GM08714 (cell line): ENCODE results near the gene ZNF264.
"Not testable (repeated sequence)": the region's sequence is repeated elsewhere in the genome, so short reads cannot be mapped to it uniquely, and the experiment has no call there.

Source experiments
- H3K4me3 ChIP-seq: fragments of 200-500 bp; sonication (Bioruptor generic); 2 replicates; pipeline ENCODE4 v1.5.1; 2014; ENCODE audit warnings: mild to moderate bottlenecking, low read length, inconsistent platforms
- ZNF274 ChIP-seq: IDR thresholded peaks from 2 replicates; pipeline ENCODE4 v1.6.1; 2012; ENCODE audit warnings: mild to moderate bottlenecking, low read depth, low read length

ZNF264 gene

DNA sequence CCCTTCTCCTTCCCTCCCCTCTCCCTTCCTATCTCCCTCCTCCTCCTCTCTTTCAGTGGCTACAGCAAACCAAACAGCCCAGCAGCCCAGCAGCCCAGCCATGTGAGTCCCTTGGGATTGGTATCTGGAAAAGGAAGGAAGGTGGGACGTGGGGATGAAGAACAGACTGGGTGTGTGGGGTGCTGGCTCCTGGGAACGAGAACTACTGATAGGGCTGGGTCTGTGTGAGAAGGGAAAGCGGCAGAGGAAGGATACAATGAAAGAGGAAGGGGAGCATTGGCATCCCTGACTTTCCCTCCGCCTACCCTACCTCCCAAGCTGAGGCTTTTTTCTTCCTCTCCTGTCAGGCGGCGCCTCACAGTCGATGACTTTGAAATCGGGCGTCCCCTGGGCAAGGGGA is 40.4 kb downstream of the ZNF264 start:
- no peak overlapping the region for H3K4me3 ChIP-seq
- TF ChIP-seq ZNF274: no peak

DNA sequence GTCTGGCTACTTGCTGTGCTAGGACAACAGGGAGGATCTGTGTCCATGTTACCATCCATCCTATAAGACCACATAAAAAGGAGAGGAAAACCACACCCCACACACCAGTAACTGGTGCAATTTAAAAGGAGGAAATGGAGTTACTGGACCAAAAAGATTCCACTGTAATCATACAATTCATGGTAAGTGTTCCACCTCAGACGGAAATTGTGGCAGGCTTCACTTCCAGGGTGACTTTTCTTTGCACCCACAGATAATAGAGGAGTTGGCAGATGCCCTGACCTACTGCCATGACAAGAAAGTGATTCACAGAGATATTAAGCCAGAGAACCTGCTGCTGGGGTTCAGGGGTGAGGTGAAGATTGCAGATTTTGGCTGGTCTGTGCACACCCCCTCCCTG is 41.9 kb downstream of the ZNF264 start:
- no peak overlapping the region for H3K4me3 ChIP-seq
- no peak for TF ChIP-seq ZNF274

DNA sequence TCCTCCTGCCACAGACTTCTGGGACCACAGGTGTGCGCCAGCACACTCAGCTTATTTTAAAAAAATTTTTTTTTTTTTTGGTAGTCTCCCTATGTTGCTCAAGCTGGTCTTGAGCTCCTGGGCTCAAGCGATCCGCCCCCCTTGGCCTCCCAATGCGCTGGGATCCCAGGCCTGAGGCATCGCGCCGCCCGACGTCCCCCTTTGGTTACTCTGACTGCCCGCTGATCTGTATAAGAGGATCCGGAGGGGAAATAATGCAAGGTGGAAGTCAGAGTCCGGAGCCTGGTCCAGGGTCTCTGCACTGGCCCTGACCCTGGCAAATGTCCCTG is 48.6 kb downstream of the ZNF264 start:
- no peak for TF ChIP-seq ZNF274

DNA sequence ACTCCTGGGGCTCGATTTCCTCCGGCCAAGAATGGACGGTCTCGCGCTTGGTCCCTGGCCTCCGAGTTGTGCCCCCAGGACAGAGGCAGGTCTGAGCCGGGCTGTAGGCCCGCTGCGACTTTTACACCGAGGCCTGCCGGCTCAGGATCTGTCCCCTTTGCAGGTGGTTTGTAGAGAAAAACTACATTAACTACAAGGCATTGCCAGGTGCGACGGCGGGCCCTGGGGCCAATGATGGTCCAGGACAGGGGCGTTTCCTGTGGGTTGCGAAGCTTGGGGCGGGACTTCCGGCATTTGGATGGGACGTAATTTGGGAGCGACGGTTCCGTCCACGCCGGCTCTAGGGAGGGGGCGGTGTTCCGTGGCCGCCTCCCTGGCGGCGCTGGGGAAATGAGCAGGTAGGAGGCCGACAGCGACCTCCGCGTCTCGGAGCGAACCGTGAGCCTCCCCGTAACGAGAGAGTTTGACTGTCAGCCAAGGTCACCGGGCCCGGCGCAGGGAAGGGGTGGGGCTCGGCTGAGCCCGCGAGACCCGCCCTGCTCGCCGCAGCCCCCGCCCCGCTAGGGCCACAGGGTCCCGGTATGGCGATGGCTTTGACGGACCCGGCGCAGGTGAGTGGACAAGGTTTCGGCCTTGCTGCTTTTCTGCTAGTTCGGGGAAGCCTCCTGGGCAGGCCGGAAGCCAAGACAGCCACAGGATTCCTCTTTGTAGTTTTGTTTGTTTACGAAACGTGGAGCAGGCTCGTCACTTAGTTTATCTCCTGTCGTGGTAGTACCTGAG is 49.2 kb downstream of the ZNF264 start, which contains the start of gene ZNF805:
Gene ZNF805 (plus strand): TSS at position 322 of the 780 bp plus-strand sequence. CDS start 260 bp downstream, at position 582.
- peak within 1 kb of the TSS; percentile 77 for H3K4me3 ChIP-seq

More for the DNA sequence above, 48.6 kb downstream of the ZNF264 start:
- H3K4me3 ChIP-seq: peak overlapping the region; percentile 77; the same call in 1 of the 2 replicates

DNA sequence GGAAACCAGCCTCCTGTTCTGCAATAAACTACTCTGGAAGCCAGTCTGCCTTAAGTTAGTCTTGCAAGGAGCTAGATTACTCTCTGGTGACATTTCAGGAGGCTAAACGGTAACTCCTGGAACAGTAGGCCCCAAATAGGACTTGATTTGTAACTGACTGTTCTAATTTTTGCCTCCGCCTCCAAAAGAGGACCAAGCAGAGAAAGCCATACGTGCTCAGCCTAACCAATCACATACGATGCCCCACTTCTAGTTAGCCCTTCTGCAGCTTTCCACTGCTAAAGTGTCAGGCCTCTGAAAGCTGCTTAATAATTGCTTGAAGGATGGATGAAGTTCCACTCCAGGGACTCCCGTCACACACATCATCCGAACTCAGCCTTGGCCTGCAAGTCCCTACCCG is 49.9 kb downstream of the ZNF264 start:
- no peak for TF ChIP-seq ZNF274
- peak overlapping the region; percentile 77 for H3K4me3 ChIP-seq

More for the DNA sequence above, 49.2 kb downstream of the ZNF264 start, which contains the start of gene ZNF805:
- no peak for TF ChIP-seq ZNF274

DNA sequence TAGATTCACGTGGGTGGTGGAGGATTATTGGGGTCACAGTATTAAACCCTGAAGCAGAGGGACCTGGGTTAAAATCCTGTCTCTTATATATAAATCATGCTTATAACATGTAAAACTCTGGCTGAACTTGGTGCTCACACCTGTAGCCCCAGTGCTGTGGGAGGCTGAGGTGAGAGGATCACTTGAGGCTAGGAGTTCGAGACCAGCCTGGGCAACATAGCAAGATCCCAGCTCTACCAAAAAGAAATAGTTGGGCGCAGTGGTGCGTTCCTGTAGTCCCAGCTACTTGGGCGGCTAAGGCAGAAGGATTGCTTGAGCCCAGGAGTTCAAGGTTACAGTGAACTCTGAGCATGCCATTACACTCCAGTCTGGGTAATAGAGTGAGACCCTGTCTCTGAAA is 51.5 kb downstream of the ZNF264 start:
- no peak overlapping the region for H3K4me3 ChIP-seq
- no peak for TF ChIP-seq ZNF274

DNA sequence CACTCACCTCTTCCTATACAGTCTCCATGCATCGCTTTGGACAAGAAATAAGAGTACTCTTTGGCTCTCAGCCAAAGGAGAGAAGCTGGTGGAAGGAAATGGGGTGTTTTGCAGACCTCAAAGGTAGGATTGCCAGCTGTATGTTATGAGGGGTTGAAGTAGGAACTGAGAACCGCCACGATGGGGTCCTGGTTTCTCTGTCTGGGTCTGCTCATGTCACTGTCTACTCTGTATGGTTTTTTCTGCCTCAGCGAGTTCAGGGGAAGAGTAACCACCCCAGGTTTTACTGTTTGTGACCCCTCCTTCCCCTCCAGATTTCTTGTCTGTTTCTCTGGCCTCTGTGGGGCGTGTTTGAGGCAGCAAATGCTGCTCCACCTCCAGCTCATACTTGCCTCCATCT is 53.2 kb downstream of the ZNF264 start:
- no peak overlapping the region for H3K4me3 ChIP-seq
- TF ChIP-seq ZNF274: no peak

DNA sequence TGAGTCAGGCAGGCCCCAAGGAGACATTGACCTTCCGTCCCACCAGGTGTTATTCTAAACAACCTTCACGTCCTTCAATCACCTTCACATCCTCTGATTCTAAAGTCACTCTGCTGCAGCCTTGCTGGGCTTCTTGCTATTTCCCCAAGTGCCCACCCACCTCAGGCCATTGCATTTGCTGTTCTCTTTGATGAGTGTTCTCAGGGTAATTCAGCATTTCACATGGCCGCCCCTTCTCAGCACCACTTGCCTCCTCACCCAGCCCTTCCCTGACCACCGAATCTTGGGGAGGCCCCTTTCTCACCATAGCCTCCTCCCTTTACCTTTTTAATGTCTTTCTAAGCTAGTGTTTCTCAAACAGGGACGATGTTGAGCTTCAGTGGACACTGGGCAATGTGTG is 53.8 kb downstream of the ZNF264 start:
- TF ChIP-seq ZNF274: no peak
- no peak overlapping the region for H3K4me3 ChIP-seq

DNA sequence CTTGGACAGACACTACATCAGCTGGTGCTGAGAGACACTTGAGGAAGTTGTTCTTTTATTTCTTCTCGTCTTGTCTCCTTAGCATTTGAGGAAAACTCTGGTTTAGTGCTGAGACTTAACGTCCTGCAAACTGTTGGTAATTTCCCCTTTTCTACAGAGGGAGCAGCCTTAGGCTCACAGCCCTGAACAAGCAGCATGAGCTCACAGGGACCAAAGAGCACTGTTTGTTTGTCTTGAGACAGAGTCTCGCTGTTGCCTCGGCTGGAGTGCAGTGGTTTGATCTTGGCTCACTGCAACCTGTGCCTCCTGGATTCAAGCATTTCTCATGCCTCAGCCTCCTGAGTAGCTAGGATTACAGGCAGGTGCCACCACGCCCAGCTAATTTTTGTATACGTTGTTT is 54.7 kb downstream of the ZNF264 start:
- no peak for TF ChIP-seq ZNF274
- H3K4me3 ChIP-seq: no peak overlapping the region

DNA sequence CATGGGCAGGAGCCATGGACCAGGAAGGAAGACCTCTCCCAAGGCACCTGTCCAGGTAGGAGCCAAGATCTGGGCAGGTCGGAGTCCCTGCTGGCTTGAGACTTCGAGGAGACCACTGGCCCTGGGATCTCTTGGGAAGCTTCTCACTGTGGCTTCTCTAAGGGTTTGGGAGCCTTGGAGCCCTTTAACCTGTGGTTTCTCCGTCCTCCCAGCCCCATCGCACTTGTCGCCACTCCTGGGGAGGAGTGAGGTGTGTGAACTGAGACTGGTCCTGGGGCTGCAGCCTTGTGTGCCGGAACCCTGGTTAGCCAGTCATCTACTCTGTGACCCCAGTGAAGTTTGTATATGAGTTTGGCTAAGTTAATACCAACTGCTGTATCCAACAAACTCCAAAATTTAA is 57.3 kb downstream of the ZNF264 start:
- TF ChIP-seq ZNF274: no peak
- H3K4me3 ChIP-seq: no peak overlapping the region

DNA sequence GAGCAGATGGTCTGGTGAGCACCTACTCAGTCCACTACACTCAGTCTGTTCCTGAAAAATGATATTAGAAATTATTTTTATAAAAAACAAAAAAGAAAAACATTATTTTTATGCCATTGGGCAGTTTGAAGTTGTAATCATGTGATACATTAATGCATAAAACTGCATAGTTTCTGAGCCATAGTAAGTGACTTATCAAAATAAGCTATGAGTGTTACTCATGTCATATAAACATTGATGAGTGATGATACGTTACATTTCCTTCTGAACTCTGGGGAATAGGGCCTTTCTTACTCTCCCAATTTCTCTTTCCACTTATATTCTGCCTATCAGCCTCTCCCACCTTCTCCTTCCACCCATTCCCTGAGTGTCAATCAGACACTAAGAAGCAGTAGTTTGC is 58.0 kb downstream of the ZNF264 start:
- H3K4me3 ChIP-seq: no peak overlapping the region
- no peak for TF ChIP-seq ZNF274

DNA sequence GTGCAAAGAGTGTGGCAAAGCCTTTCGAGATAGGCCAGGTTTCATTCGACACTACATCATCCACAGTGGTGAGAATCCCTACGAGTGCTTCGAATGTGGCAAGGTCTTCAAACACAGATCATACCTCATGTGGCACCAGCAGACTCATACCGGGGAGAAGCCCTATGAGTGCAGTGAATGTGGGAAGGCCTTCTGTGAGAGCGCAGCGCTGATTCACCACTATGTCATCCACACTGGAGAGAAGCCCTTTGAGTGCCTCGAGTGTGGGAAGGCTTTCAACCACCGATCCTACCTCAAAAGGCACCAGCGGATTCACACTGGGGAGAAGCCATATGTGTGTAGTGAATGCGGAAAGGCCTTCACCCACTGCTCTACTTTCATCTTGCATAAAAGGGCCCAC is 62.5 kb downstream of the ZNF264 start:
- H3K4me3 ChIP-seq: not testable (repeated sequence)

DNA sequence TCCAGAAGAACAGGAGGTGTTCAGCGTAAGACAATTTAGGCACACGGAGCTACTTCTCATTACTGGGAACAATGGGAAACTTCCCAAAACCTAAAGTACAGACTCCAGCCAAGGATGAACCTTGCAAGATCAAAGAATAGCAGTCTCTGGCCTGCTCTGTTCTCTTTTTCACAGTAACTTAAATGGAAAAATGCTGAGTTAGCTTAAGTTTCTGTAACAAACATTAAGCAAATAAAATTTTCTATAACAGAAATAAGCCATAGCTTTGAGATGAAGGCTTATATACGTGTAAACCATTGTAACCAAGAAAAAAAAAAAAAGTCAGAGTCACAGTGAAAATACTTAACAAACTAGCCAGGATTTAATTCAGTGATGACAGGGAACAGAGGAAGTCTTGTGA is 70.7 kb downstream of the ZNF264 start:
- TF ChIP-seq ZNF274: no peak
- H3K4me3 ChIP-seq: no peak overlapping the region

DNA sequence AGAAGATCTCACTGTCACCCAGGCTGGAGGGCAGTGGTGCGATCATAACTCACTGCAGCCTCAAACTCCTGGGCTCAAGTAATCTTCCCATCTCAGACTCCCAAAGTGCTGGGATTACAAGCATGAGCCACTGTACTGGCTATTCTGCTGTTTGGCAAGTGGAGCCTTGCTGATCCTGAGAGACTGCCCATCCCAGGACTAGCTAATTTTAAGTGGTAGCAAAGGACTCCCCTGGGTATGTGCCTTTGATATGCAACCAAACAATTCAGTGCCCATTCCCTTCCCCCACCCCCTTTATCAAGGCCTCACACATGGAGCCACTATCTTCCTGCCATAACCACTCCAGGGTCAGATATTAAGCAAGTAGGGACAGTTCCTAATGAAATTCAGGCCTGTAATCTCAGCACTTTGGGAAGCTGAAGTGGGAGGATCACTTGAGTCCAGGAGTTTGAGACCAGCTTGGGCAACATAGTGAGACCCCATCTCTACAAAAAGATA is 72.0 kb downstream of the ZNF264 start:
- H3K4me3 ChIP-seq: no peak overlapping the region
- no peak for TF ChIP-seq ZNF274

DNA sequence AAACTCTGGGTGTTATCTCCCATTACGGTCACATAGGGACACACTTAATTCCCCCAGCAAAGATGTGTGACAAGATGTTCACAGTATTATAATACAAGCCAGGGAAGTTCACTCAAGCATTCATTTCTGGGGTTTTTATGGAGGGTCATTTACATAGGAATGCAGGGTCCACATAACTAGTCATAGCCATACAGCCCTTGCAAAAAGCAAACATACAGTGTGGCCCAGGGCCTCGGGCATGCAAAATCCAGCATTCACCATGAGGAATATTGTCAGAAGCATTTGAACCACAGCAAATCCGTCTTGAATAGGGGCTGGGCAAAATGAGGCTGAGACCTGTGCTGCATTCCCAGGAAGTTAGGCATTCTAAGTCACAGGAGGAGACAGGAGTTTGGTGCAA is 76.0 kb downstream of the ZNF264 start:
- TF ChIP-seq ZNF274: no peak

More for the DNA sequence above, 76.0 kb downstream of the ZNF264 start:
- H3K4me3 ChIP-seq: no peak overlapping the region
